BLaER1 treated with 17β-estradiol and CSF1 and Interleukin-3, amounts not matched to agents 10 nM and 100 nM (cell line): ENCODE results near the gene KLK8.

Experiments used
- H3K27ac ChIP-seq, 11 experiments: shearing (Covaris generic); formaldehyde crosslinking; 2 replicates each; pipeline ENCODE4 v1.8.1; 2022
- H3K27me3 ChIP-seq, 11 experiments: shearing (Covaris generic); formaldehyde crosslinking; 2 replicates each; pipeline ENCODE4 v1.8.1; 2022
- H3K36me3 ChIP-seq, 11 experiments: shearing (Covaris generic); formaldehyde crosslinking; 2 replicates each; pipeline ENCODE4 v1.8.1; 2022
- H3K4me1 ChIP-seq, 10 experiments: shearing (Covaris generic); formaldehyde crosslinking; 2 replicates each; pipeline ENCODE4 v1.8.1; 2022
- H3K4me2 ChIP-seq, 11 experiments: shearing (Covaris generic); formaldehyde crosslinking; 2 replicates each; pipeline ENCODE4 v1.8.1; 2022
- H3K4me3 ChIP-seq, 10 experiments: shearing (Covaris generic); formaldehyde crosslinking; 2 replicates each; pipeline ENCODE4 v1.8.1; 2022
- H3K9ac ChIP-seq, 11 experiments: shearing (Covaris generic); formaldehyde crosslinking; 2 replicates each; pipeline ENCODE4 v1.8.1; 2022
- H3K9me3 ChIP-seq, 11 experiments: shearing (Covaris generic); formaldehyde crosslinking; replicated peaks in 1 of 11; 2 replicates each; pipeline ENCODE4 v1.8.1; 2022
- H4K20me1 ChIP-seq, 11 experiments: shearing (Covaris generic); formaldehyde crosslinking; 2 replicates each; pipeline ENCODE4 v1.8.1; 2022
- Cebpa-rat ChIP-seq, 11 experiments: shearing (Covaris generic); IDR thresholded peaks; 2 replicates each; pipeline ENCODE4 v1.8.1; 2022

KLK8 gene

GRCh38 chr19:51010066-51010795, 8.8 kb upstream of the KLK8 start:
- H3K4me3 ChIP-seq: no peak overlapping the region
- no peak overlapping the region for H3K27ac ChIP-seq
- peaks cover 0 to 26% (median 24%) of the 10 kb centered on the region in 10 experiments; a peak in 15 of 20 replicates for H3K4me1 ChIP-seq
- no peaks in the 10 kb centered on the region for H3K9me3 ChIP-seq
- H4K20me1 ChIP-seq: 0 out of 22 replicates have a peak, but pooled peaks cover 0 to 4% (median 0%) of the 10 kb centered on the region in 11 experiments
- no peak overlapping the region for H3K4me2 ChIP-seq
- no peak for TF ChIP-seq Cebpa-rat (IDR thresholded peaks at IDR 0.05)
- H3K9ac ChIP-seq: no peak overlapping the region
- no peaks in the 10 kb centered on the region for H3K27me3 ChIP-seq
- no peaks in the 10 kb centered on the region for H3K36me3 ChIP-seq

DNA sequence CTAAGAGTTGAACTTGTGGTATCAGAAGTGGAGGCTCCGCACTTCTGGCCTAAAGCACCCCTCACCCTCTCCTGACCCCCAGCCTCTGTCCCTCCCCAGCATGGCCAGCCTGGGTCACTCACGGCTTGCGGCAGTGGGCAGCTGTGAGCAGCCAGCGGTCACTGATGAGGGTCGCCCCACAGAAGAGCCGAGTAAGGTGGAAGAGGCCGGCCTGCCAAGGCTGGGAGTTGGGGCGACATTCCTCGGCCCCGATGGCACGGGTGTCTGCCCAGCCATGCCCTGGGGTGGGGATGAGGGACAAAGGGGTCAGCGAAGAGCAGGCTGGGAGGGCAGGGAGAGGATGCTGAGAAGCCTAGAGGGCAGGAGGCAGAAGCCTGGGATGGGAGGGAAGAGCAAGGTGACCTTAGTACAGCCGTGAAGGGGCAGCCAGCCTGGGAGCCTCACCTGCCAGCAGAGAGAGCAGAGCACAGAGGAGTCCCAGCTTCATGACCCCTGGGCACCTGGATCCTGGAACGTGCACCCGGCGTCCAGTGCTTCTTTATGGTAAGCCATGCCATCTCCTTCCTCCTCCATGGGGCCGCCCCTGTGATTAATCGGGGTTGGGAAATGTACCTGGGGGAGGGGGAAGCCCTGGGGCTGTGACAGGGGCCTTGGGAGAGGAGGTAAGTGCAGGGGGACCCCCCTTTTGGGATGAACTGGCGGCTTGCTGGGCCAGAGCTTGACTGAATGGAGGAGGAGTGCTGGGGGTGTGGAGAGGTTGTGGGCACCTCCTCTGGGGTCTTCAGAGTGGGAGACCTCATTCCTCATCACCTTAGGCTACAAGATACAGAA, 7.9 kb upstream of the KLK8 start:
- no peaks in the 10 kb centered on the region for H3K9me3 ChIP-seq
- H4K20me1 ChIP-seq: 0 out of 22 replicates have a peak, but pooled peaks cover 0 to 4% (median 0%) of the 10 kb centered on the region in 11 experiments
- no peak overlapping the region for H3K9ac ChIP-seq
- TF ChIP-seq Cebpa-rat (IDR thresholded peaks at IDR 0.05): no peak
- H3K27me3 ChIP-seq: no peaks in the 10 kb centered on the region
- no peak overlapping the region for H3K4me2 ChIP-seq
- H3K4me3 ChIP-seq: no peak overlapping the region
- no peak overlapping the region for H3K27ac ChIP-seq
- no peaks in the 10 kb centered on the region for H3K36me3 ChIP-seq
- peaks cover 0 to 21% (median 20%) of the 10 kb centered on the region in 10 experiments; a peak in 15 of 20 replicates for H3K4me1 ChIP-seq

GRCh38 chr19:51007488-51007887, 6.1 kb upstream of the KLK8 start:
- H3K27me3 ChIP-seq: no peaks in the 10 kb centered on the region
- H4K20me1 ChIP-seq: 0 out of 22 replicates have a peak, but pooled peaks cover 0 to 4% (median 0%) of the 10 kb centered on the region in 11 experiments
- H3K9ac ChIP-seq: no peak overlapping the region
- no peak for TF ChIP-seq Cebpa-rat (IDR thresholded peaks at IDR 0.05)
- H3K4me2 ChIP-seq: no peak overlapping the region
- H3K36me3 ChIP-seq: no peaks in the 10 kb centered on the region
- no peaks in the 10 kb centered on the region for H3K9me3 ChIP-seq
- H3K4me1 ChIP-seq: peaks cover 0 to 8% (median 6%) of the 10 kb centered on the region in 10 experiments; a peak in 15 of 20 replicates
- H3K27ac ChIP-seq: no peak overlapping the region
- H3K4me3 ChIP-seq: no peak overlapping the region

DNA sequence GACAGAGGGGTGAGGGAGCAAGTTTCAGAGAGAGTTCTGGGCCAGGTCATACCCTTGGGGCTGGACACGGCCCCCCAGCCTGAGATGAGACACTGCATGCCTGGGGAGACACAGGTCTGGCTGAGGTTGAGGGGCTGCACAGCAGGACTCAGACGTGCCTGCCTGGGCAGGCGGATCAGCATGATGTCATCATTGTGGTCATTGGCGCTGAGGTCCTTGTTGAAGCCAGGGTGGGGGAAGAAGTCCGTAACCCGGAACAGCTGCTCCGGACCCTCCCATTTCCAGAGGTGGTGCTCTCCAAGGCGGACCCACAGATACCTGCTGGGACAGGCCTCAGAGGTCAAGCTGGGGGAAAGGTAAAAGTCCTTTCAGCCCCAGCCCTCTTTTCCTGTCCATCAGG, 5.0 kb upstream of the KLK8 start:
- H3K9ac ChIP-seq: no peak overlapping the region
- H4K20me1 ChIP-seq: 0 out of 22 replicates have a peak, but pooled peaks cover 0 to 4% (median 0%) of the 10 kb centered on the region in 11 experiments
- no peaks in the 10 kb centered on the region for H3K9me3 ChIP-seq
- no peaks in the 10 kb centered on the region for H3K36me3 ChIP-seq
- H3K4me3 ChIP-seq: no peak overlapping the region
- no peak overlapping the region for H3K4me2 ChIP-seq
- no peaks in the 10 kb centered on the region for H3K27me3 ChIP-seq
- TF ChIP-seq Cebpa-rat (IDR thresholded peaks at IDR 0.05): no peak
- peaks cover 0 to 12% (median 11%) of the 10 kb centered on the region in 10 experiments; a peak in 11 of 20 replicates for H3K4me1 ChIP-seq
- no peak overlapping the region for H3K27ac ChIP-seq

DNA sequence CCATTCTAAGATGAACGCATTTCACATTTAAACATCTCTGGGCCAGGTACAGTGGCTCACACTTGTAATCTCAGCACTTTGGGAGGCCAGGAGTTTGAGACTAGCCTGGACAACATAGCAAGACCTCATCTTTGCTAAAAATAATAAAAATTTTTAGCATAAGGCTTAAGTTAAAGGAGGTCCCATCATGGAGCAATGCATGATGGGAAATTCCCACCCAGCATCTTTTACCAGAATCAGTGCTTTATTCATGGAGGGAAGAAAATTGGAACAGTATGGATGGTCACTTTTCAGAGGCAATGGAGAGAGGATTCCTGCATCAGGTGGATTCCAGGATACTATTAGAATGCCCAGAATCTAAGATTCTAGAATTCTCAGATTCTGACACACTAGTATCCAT, 3.8 kb upstream of the KLK8 start:
- Histone ChIP-seq H3K27me3 (no peaks in the 10 kb centered on the region), H3K9ac (no peak overlapping the region), H3K27ac (no peak overlapping the region), H4K20me1 (0 out of 22 replicates have a peak, but pooled peaks cover 0 to 4% (median 0%) of the 10 kb centered on the region in 11 experiments), H3K4me2 (no peak overlapping the region), H3K36me3 (no peaks in the 10 kb centered on the region), H3K4me1 (peaks cover 0 to 12% (median 11%) of the 10 kb centered on the region in 10 experiments; a peak in 11 of 20 replicates), H3K4me3 (no peak overlapping the region), H3K9me3 (no peaks in the 10 kb centered on the region)
- no peak for TF ChIP-seq Cebpa-rat (IDR thresholded peaks at IDR 0.05)

GRCh38 chr19:51003316-51003715, 1.9 kb upstream of the KLK8 start:
- peaks cover 0 to 12% (median 11%) of the 10 kb centered on the region in 10 experiments; a peak in 11 of 20 replicates for H3K4me1 ChIP-seq
- H3K4me2 ChIP-seq: no peak overlapping the region
- no peak overlapping the region for H3K4me3 ChIP-seq
- no peak overlapping the region for H3K9ac ChIP-seq
- no peaks in the 10 kb centered on the region for H3K27me3 ChIP-seq
- no peak overlapping the region for H3K27ac ChIP-seq
- H3K9me3 ChIP-seq: no peaks in the 10 kb centered on the region
- H4K20me1 ChIP-seq: no peaks in the 10 kb centered on the region
- H3K36me3 ChIP-seq: no peaks in the 10 kb centered on the region
- TF ChIP-seq Cebpa-rat (IDR thresholded peaks at IDR 0.05): no peak

- H3K36me3 ChIP-seq: no peaks in the 10 kb centered on the region
- no peaks in the 10 kb centered on the region for H4K20me1 ChIP-seq
- H3K27me3 ChIP-seq: no peaks in the 10 kb centered on the region
- H3K9me3 ChIP-seq: no peaks in the 10 kb centered on the region
- H3K4me2 ChIP-seq: peak overlapping the region in 8 of 11 experiments; percentile 23 to 59 (median 42); a peak in 11 of 22 replicates
- H3K4me3 ChIP-seq: no peak overlapping the region
- peaks cover 0 to 12% (median 11%) of the 10 kb centered on the region in 10 experiments; a peak in 11 of 20 replicates for H3K4me1 ChIP-seq
- no peak for TF ChIP-seq Cebpa-rat (IDR thresholded peaks at IDR 0.05)
- no peak overlapping the region for H3K27ac ChIP-seq
- peak overlapping the region in 1 of 11 experiments; percentile 5; a peak in 1 of 22 replicates for H3K9ac ChIP-seq
These were observed 1.3 kb upstream of the KLK8 start for GRCh38 chr19:51002542-51003311.

DNA sequence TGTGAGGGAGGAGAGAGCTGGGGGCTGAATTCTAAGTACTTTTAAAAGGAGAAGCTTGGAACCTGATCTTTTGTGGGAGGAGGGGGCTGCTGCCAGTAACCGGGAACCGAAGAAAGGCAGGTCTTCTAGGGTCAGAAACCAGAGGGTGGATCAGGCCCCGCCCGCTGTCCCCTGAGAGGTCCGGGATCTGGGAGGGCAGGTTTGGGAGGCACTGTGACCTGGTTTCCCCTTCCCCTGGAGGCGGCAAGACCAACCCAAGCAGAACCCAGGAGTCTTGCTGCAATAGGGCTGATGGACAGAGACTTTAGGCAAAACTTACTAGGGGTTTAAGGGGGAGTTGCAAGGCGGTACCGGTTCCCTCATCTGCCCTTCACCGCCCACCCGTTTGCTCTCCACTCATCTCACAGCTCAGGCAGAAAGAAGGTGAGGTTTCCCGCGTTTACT, 707 bp upstream of the KLK8 start:
- Histone ChIP-seq H3K27me3 (no peaks in the 10 kb centered on the region), H3K27ac (no peak overlapping the region), H3K9ac (peak overlapping the region in 2 of 11 experiments; percentile 5 to 10; a peak in 1 of 22 replicates), H3K36me3 (no peaks in the 10 kb centered on the region), H3K4me1 (peaks cover 0 to 12% (median 11%) of the 10 kb centered on the region in 10 experiments; a peak in 11 of 20 replicates), H4K20me1 (no peaks in the 10 kb centered on the region), H3K4me2 (peak overlapping the region in 8 of 11 experiments; percentile 23 to 59 (median 42); a peak in 12 of 22 replicates), H3K4me3 (no peak overlapping the region), H3K9me3 (no peaks in the 10 kb centered on the region)
- TF ChIP-seq Cebpa-rat (IDR thresholded peaks at IDR 0.05): no peak
